Transverse colon (tissue), 4 donors: ENCODE data around the gene TSPAN3. TPM values are rescaled to one million over a fixed set of nuclear protein-coding genes. Genes with fewer than 3 reads are reported as not detected.

Experiments
- DNase-seq: peaks from one replicate; pipeline ENCODE4 v3.0.0-alpha.2; 2019
- H3K27ac ChIP-seq, 4 donors: fragments of 200-600 bp; sonication (generic); 2 replicates each; pipeline ENCODE4 v1.5.1; 2016 to 2018; ENCODE audit warnings: inconsistent platforms in 4 of 4
- H3K27me3 ChIP-seq: fragments of 200-600 bp; sonication (generic); 2 replicates; pipeline ENCODE4 v1.5.1; 2017; ENCODE audit warnings: inconsistent platforms
- H3K36me3 ChIP-seq, 4 donors: fragments of 200-600 bp; sonication (generic); 2 replicates each; pipeline ENCODE4 v1.5.1; 2017 to 2019; ENCODE audit warnings: inconsistent platforms in 4 of 4
- H3K4me1 ChIP-seq, 4 donors: fragments of 200-600 bp; sonication (generic); 2 replicates each; pipeline ENCODE4 v1.5.1; 2017 to 2020; ENCODE audit warnings: inconsistent platforms in 4 of 4
- H3K4me3 ChIP-seq, 4 donors: fragments of 200-600 bp; sonication (generic); 1 replicate in 1 of 4; 2 replicates in 3 of 4; pipeline versions ENCODE4 v1.5.1 to v1.6.1; 2017 to 2019; ENCODE audit warnings: inconsistent platforms in 4 of 4
- H3K9me3 ChIP-seq, 2 donors: fragments of 200-600 bp; sonication (generic); 2 replicates each; pipeline ENCODE4 v1.5.1; 2017 to 2019; ENCODE audit warnings: inconsistent platforms in 2 of 2
- EP300 ChIP-seq: sonication (generic); formaldehyde crosslinking; IDR thresholded peaks from one replicate; pipeline ENCODE4 v1.6.1; 2017; ENCODE audit warnings: antibody characterized with exemption, low read depth
- POLR2A ChIP-seq: fragments of 450-650 bp; IDR thresholded peaks from one replicate; pipeline ENCODE4 v1.6.1; 2016; ENCODE audit warnings: antibody characterized with exemption, mild to moderate bottlenecking, moderate library complexity
- POLR2AphosphoS5 ChIP-seq, 3 donors: sonication (generic); formaldehyde crosslinking; IDR thresholded peaks; one replicate each; pipeline ENCODE4 v1.6.1; 2016; ENCODE audit warnings: antibody characterized with exemption in 3 of 3
- WGBS, 2 donors: methylation state at CpG; one replicate each; pipeline ENCODE4 v1.1.5; 2018; ENCODE audit warnings: low coverage in 1 of 2; 5-methylcytosine and 5-hydroxymethylcytosine counted together
- in situ Hi-C, 4 donors: fragments of 200-750 bp; cut with MboI; loops; one replicate each; pipeline versions ENCODE4 v1.15.0 to v1.15.1; 2017; ENCODE audit warnings: low sequenced_read_pairs in 3 of 4, low pct_ligation_motif_present in 1 of 4, low pct_unique_long_range_greater_than_20kb in 1 of 4
- intact Hi-C: fragments of 100-400 bp; cut with DNase I; formaldehyde crosslinking; loops from one replicate; pipeline ENCODE4 v1.15.1; 2023; ENCODE audit warnings: low total_unique reads
- total RNA-seq, 4 donors: library from RNA; depleted of rRNA; stranded (reverse); fragments of >200 nt; gene quantifications; one replicate each; pipeline ENCODE4 v1.1.0, GENCODE V29; 2016
- TF ChIP-seq, protein P1 (sequence below), 5 experiments: fragments of 200-600 bp in 3 of 5; fragments of 450-650 bp in 2 of 5; sonication (generic) in 3 of 5; IDR thresholded peaks; 1 replicate in 2 of 5; 2 replicates in 3 of 5; pipeline ENCODE4 v1.5.1; 2016 to 2017; ENCODE audit warnings: antibody characterized with exemption in 5 of 5, inconsistent platforms in 3 of 5, mild to moderate bottlenecking in 2 of 5, moderate library complexity in 1 of 5

TSPAN3 gene
- total RNA-seq, 4 donors from 2014 or later: 365 to 1,069 (median 676) TPM

- DNase-seq: no peak
- no peaks in the 10 kb centered on the region for H3K9me3 ChIP-seq
- 82% methylated on average over 4 of the region's 4 CpGs; no CpG with 5 or more reads in 1 of the 2 donors for WGBS, 2 donors
- in situ Hi-C loops: no loop called here
- TF ChIP-seq POLR2A (no peak), EP300 (no peak), POLR2AphosphoS5 (IDR thresholded peaks at IDR 0.05) (no peak)
- TF ChIP-seq, protein P1, sequence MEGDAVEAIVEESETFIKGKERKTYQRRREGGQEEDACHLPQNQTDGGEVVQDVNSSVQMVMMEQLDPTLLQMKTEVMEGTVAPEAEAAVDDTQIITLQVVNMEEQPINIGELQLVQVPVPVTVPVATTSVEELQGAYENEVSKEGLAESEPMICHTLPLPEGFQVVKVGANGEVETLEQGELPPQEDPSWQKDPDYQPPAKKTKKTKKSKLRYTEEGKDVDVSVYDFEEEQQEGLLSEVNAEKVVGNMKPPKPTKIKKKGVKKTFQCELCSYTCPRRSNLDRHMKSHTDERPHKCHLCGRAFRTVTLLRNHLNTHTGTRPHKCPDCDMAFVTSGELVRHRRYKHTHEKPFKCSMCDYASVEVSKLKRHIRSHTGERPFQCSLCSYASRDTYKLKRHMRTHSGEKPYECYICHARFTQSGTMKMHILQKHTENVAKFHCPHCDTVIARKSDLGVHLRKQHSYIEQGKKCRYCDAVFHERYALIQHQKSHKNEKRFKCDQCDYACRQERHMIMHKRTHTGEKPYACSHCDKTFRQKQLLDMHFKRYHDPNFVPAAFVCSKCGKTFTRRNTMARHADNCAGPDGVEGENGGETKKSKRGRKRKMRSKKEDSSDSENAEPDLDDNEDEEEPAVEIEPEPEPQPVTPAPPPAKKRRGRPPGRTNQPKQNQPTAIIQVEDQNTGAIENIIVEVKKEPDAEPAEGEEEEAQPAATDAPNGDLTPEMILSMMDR (IDR thresholded peaks at IDR 0.05): no peak
- H3K27me3 ChIP-seq: no peaks in the 10 kb centered on the region
- no peak overlapping the region for H3K4me3 ChIP-seq
- no peaks in the 10 kb centered on the region for H3K36me3 ChIP-seq
- H3K27ac ChIP-seq: no peak overlapping the region
- peaks cover 0 to 4% (median 0%) of the 10 kb centered on the region in 4 donors for H3K4me1 ChIP-seq
- intact Hi-C loops: no loop called here
These were observed 60.1 kb downstream of the TSPAN3 start for GRCh38 chr15:77010857-77011256.

DNA sequence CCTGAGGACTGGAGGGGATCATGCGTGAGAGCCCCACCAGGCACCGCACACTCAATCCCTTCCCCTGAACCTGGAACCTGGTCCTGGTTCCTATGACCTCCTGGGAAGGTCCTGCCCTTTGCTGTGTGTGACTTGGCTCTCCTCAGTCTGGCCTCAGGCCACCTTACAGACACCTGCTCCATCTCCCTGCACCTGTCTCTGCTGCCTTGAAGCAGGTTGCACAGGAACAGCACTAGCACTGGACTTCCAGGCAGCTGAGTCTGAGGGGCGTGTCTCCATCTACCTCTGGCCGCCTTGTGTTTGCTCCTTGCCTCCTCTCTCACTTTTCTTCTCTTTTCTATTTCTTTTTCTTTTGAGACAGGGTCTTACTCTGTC is 60.6 kb downstream of the TSPAN3 start:
- TF ChIP-seq, protein P1 (IDR thresholded peaks at IDR 0.05): no peak
- TF ChIP-seq POLR2A: no peak
- TF ChIP-seq POLR2AphosphoS5 (IDR thresholded peaks at IDR 0.05): no peak
- H3K4me3 ChIP-seq: no peak overlapping the region
- peaks cover 0 to 4% (median 0%) of the 10 kb centered on the region in 4 donors for H3K4me1 ChIP-seq
- no peaks in the 10 kb centered on the region for H3K27me3 ChIP-seq
- no peak overlapping the region for H3K27ac ChIP-seq
- no peak for DNase-seq
- intact Hi-C loops (no loop called here), in situ Hi-C loops (no loop called here)
- no peaks in the 10 kb centered on the region for H3K36me3 ChIP-seq
- no peaks in the 10 kb centered on the region for H3K9me3 ChIP-seq
- WGBS, 2 donors: 50 to 51% methylated on average over 2 to 4 of the region's 4 CpGs

- Histone ChIP-seq H3K4me3 (no peak overlapping the region), H3K27ac (no peak overlapping the region), H3K4me1 (peaks cover 0 to 2% (median 0%) of the 10 kb centered on the region in 4 donors), H3K9me3 (no peaks in the 10 kb centered on the region), H3K36me3 (no peaks in the 10 kb centered on the region), H3K27me3 (no peaks in the 10 kb centered on the region)
- in situ Hi-C loops: no loop called here
- intact Hi-C loops: no loop called here
- no peak for DNase-seq
- TF ChIP-seq, protein P1 (IDR thresholded peaks at IDR 0.05): no peak
- no peak for TF ChIP-seq POLR2AphosphoS5 (IDR thresholded peaks at IDR 0.05)
- no peak for TF ChIP-seq EP300
- TF ChIP-seq POLR2A: no peak
- 79% methylated on average over 13 of the region's 14 CpGs; no CpG with 5 or more reads in 1 of the 2 donors for WGBS, 2 donors
These were observed 61.1 kb downstream of the TSPAN3 start for GRCh38 chr15:77009646-77010311.

DNA sequence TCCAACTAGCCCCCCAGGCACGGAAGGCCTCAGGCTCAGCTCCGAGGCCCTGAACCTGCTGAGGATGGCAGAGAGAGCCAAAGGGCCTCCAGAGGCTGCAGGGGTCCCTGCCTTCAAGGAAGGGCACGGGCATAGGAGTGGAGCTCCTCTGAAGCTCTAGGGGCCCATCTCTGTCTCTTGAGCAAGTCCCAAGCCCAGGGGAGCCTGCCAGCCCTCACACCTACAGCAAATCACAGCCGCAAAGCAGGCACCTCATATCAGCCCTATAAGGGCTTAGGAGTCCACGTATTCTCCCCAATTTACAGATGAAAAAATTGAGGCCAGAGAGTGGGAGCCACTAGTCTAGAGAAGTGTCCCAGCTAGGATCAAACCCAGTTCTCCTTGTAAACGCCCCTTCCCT is 61.7 kb downstream of the TSPAN3 start:
- Histone ChIP-seq H3K4me1 (no peaks in the 10 kb centered on the region), H3K27me3 (no peaks in the 10 kb centered on the region), H3K9me3 (no peaks in the 10 kb centered on the region), H3K4me3 (no peak overlapping the region), H3K27ac (no peak overlapping the region), H3K36me3 (no peaks in the 10 kb centered on the region)
- intact Hi-C loops: no loop called here
- in situ Hi-C loops: no loop called here
- no peak for DNase-seq
- no peak for TF ChIP-seq POLR2A
- 87% methylated on average over 6 of the region's 6 CpGs; no CpG with 5 or more reads in 1 of the 2 donors for WGBS, 2 donors

- in situ Hi-C loops: no loop called here
- peak; percentile 43 for DNase-seq
- intact Hi-C loops: no loop called here
- Histone ChIP-seq H3K9me3 (no peaks in the 10 kb centered on the region), H3K27ac (peak overlapping the region in 1 of 4 donors; percentile 28), H3K4me3 (no peak overlapping the region), H3K4me1 (no peaks in the 10 kb centered on the region), H3K36me3 (no peaks in the 10 kb centered on the region), H3K27me3 (no peaks in the 10 kb centered on the region)
- TF ChIP-seq, protein P1 (IDR thresholded peaks at IDR 0.05): no peak
- peak in 2 of 3 donors; percentile 39 to 69 for TF ChIP-seq POLR2AphosphoS5 (IDR thresholded peaks at IDR 0.05)
- 77 to 78% methylated on average over 3 to 4 of the region's 4 CpGs for WGBS, 2 donors
These were observed 66.7 kb downstream of the TSPAN3 start for GRCh38 chr15:77004189-77004588.
